Nephron progenitor cell (in vitro differentiated cells): Measurements from ENCODE around the gene FANCD2.

ENCODE experiments used
- DNase-seq: peaks from one replicate; pipeline ENCODE4 v3.0.0; 2021
- H3K27ac Mint-ChIP-seq: 2 replicates; pipeline ENCODE4 v1.8.0; 2021; ENCODE audit warnings: mild to moderate bottlenecking, moderate library complexity, mixed read lengths
- H3K27me3 Mint-ChIP-seq: 2 replicates; pipeline ENCODE4 v1.8.0; 2021; ENCODE audit warnings: mild to moderate bottlenecking, low read depth, mixed read lengths; ENCODE audit not compliant: poor library complexity
- H3K36me3 Mint-ChIP-seq: 2 replicates; pipeline ENCODE4 v1.8.0; 2021; ENCODE audit warnings: low read depth, mixed read lengths
- H3K4me1 Mint-ChIP-seq: 2 replicates; pipeline ENCODE4 v1.8.0; 2021; ENCODE audit warnings: mixed read lengths
- H3K4me3 Mint-ChIP-seq: 2 replicates; pipeline ENCODE4 v1.8.0; 2021; ENCODE audit warnings: mild to moderate bottlenecking, moderate library complexity, mixed read lengths
- H3K9me3 Mint-ChIP-seq: 2 replicates; pipeline ENCODE4 v1.8.0; 2021; ENCODE audit warnings: mild to moderate bottlenecking, moderate library complexity, mixed read lengths
- TF ChIP-seq, protein P1 (sequence below): fragments of 200-600 bp; sonication (generic); IDR thresholded peaks from 2 replicates; pipeline ENCODE4 v1.5.0; 2021; ENCODE audit warnings: antibody characterized with exemption

Gene FANCD2

DNA sequence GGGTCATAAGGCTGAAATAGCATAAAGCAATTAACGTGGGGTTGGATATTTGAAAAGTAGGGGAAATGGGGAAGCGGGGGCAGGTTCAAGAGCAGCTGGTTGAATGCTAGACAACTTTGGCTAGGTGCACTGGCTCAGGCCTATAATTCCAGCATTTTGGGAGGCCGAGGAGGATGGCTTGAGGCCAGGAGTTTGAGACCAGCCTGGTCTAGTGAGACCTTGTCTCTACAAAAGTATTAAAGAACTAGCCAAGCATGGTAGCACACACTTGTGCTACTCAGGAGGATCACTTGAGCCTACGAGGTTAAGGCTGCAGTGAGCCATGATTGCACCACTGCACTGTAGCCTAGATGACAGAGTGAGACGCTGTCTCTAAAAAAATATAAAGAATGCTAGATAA lies 6.9 kb upstream of the FANCD2 start:
- Mint-ChIP-seq H3K27ac (peak overlapping the region; percentile 57), H3K27me3 (no peaks in the 10 kb centered on the region), H3K4me1 (peaks cover 17% of the 10 kb centered on the region), H3K36me3 (peaks cover 6% of the 10 kb centered on the region), H3K9me3 (no peaks in the 10 kb centered on the region), H3K4me3 (no peak overlapping the region)
- TF ChIP-seq, protein P1, sequence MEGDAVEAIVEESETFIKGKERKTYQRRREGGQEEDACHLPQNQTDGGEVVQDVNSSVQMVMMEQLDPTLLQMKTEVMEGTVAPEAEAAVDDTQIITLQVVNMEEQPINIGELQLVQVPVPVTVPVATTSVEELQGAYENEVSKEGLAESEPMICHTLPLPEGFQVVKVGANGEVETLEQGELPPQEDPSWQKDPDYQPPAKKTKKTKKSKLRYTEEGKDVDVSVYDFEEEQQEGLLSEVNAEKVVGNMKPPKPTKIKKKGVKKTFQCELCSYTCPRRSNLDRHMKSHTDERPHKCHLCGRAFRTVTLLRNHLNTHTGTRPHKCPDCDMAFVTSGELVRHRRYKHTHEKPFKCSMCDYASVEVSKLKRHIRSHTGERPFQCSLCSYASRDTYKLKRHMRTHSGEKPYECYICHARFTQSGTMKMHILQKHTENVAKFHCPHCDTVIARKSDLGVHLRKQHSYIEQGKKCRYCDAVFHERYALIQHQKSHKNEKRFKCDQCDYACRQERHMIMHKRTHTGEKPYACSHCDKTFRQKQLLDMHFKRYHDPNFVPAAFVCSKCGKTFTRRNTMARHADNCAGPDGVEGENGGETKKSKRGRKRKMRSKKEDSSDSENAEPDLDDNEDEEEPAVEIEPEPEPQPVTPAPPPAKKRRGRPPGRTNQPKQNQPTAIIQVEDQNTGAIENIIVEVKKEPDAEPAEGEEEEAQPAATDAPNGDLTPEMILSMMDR, result no peak
- DNase-seq, result no peak

DNA sequence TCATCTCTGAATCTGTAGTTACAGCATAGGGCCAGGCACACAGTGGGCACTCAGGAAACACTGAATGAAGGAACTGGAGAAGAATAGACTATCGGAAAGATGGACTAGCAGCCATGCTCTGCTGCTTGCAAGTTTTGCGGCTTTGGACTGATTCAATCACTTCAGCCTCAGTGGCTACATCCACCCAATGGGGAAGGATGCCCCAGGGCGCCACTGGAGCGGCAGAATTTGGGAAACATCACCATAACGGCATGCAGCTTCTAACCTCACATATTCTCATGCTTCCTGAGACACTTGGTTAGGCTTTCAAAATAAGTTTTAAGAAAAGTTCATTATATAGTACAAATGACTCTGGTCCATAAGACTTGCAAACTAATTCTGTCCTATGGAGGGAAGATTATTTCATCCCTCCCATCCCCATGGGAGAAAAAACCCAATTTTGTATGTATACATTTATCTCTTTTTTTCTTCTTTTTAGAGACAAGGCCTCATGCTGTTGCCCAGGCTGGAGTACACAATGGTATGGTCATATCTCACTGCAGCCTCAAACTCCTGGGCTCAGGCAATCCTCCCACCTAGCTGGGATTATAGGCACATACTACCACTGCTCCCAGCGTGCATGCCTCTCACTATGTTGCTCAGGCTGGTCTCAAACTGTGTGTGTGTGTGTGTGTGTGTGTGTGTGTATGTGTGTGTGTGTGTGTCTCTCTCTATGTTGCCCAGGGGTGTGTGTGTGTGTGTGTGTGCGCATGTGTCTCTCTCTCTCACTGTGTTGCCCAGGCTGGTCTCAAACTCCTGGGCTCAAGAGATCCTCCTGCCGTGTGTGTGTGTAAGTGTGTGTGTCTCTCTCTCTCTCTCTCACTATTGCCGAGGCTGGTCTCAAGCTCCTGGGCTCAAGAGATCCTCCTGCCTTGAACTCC lies 4.1 kb upstream of the FANCD2 start:
- no peaks in the 10 kb centered on the region for H3K9me3 Mint-ChIP-seq
- H3K27me3 Mint-ChIP-seq, result no peaks in the 10 kb centered on the region
- peaks cover 26% of the 10 kb centered on the region for H3K4me1 Mint-ChIP-seq
- H3K27ac Mint-ChIP-seq, result peak overlapping the region; percentile 40
- H3K4me3 Mint-ChIP-seq, result no peak overlapping the region
- H3K36me3 Mint-ChIP-seq, result peaks cover 6% of the 10 kb centered on the region
- TF ChIP-seq, protein P1, result no peak
- no peak for DNase-seq

DNA sequence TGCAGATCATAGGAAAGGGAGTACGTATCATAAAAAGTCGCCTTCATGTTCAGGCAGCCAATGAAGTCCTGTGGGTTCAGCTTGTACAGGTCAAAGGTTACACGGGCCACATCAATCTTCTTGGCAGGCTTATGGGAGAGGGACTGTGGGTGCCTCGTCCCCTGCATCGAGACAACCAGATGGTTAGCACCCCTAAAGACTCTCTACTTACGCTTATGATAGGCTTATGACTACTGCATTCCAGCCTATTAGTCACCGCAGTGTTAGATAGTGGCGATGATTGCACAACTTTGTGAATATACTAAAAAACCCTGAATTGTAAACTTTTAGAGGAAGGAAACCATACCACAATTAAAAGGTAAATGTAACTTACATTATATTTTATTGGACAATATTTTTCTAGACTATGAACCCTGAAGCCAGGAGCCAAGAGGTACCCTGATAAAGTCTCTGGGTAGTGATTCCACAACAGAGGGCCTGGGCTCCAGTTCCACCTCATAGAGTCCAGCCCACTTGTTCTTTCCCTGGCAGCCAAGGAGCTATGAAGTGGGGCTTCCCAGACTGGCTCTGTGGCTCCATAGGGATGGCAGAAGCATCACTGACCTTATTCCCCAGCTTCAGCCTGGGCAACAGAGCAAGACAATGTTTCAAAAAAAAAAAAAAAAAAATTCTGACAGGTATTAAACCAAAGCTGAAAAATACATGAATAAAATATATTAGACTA lies 2.5 kb upstream of the FANCD2 start:
- H3K4me1 Mint-ChIP-seq, result peaks cover 31% of the 10 kb centered on the region
- H3K36me3 Mint-ChIP-seq, result peaks cover 6% of the 10 kb centered on the region
- H3K27ac Mint-ChIP-seq, result peak overlapping the region; percentile 77
- H3K9me3 Mint-ChIP-seq, result no peaks in the 10 kb centered on the region
- no peaks in the 10 kb centered on the region for H3K27me3 Mint-ChIP-seq
- DNase-seq, result peak; percentile 64
- peak overlapping the region; percentile 61 for H3K4me3 Mint-ChIP-seq
- TF ChIP-seq, protein P1, result no peak

DNA sequence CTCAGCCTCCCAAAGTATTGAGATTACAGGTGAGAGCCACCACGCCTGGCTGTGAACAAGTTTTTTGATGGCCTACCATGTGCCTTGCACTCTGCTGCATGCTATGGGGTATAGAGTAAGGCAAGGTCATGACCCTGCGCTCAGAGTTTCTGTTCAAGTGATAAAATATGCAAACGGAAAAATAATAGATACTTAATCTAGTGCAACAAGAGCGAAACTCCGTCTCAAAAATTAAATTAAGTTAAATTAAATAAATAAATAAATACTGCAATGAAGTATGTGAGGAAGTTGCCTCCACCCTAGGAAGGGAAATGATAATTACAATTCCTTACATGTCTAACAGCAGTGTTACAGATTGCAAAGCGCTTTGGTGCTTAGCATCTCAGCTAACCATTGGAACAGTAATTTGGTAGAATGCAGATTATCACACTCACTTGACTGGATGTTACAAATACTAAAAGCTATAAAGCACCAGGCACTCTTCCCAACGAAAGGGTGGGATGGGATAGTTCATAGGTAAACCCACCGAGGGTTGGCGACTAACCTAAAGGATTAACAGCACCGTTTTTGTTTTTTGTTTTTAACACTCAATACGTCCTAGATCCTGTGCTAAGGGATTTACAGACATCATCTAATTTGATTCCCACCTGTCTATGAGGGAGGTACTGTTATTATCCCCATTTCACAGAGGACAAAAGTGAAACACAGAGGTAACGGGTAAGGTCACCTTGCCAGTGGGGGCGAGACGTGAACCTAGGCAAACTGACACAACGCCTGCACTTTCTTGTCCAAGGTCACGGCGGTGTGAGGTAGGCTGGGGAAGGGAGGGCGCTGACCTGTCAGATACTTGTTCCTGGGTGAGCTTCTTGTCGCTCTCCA lies 793 bp upstream of the FANCD2 start:
- peak overlapping the region; percentile 96 for H3K27ac Mint-ChIP-seq

DNA sequence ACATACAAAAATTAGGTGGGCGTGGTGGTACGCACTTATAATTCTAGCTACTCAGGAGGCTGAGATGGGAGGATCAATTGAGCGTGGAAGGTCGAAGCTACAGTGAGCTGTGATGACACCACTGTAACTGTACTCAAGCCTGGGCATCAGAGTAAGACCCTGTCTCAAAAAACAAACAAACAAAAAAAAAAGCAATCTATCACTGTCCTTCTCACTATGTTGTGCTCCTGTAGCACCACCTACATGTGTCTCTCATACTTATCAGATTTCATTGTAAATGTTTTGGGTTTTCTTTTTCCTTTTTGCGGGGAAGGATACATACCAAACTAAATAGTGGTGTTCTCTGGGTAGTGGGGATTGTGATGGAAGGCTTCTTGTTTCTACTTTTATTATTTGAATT lies 14.8 kb downstream of the FANCD2 start:
- no peak for DNase-seq
- Mint-ChIP-seq H3K27ac (no peak overlapping the region), H3K36me3 (peaks cover 50% of the 10 kb centered on the region), H3K9me3 (no peaks in the 10 kb centered on the region), H3K4me1 (no peaks in the 10 kb centered on the region), H3K4me3 (no peak overlapping the region), H3K27me3 (no peaks in the 10 kb centered on the region)
- TF ChIP-seq, protein P1, result no peak

More for the DNA sequence above, 793 bp upstream of the FANCD2 start:
- TF ChIP-seq, protein P1, result no peak
- Mint-ChIP-seq H3K4me1 (peaks cover 31% of the 10 kb centered on the region), H3K27me3 (no peaks in the 10 kb centered on the region), H3K4me3 (peak overlapping the region; percentile 95), H3K9me3 (no peaks in the 10 kb centered on the region), H3K36me3 (peaks cover 9% of the 10 kb centered on the region)
- no peak for DNase-seq
